Measurements from ENCODE around the gene TERT.

- TF ChIP-seq, protein P1, sequence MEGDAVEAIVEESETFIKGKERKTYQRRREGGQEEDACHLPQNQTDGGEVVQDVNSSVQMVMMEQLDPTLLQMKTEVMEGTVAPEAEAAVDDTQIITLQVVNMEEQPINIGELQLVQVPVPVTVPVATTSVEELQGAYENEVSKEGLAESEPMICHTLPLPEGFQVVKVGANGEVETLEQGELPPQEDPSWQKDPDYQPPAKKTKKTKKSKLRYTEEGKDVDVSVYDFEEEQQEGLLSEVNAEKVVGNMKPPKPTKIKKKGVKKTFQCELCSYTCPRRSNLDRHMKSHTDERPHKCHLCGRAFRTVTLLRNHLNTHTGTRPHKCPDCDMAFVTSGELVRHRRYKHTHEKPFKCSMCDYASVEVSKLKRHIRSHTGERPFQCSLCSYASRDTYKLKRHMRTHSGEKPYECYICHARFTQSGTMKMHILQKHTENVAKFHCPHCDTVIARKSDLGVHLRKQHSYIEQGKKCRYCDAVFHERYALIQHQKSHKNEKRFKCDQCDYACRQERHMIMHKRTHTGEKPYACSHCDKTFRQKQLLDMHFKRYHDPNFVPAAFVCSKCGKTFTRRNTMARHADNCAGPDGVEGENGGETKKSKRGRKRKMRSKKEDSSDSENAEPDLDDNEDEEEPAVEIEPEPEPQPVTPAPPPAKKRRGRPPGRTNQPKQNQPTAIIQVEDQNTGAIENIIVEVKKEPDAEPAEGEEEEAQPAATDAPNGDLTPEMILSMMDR (conservative IDR thresholded peaks at IDR 0.05), result no peak
- TF ChIP-seq ZFX (IDR thresholded peaks at IDR 0.05), result no peak
Observed at GRCh38 chr5:1298067-1298551, 3.2 kb upstream of the TERT start.

Measured in C4-2B (cell line).